Fibroblast of skin of scalp (primary cell): ENCODE data around the gene S100G.

Source experiments
- DNase-seq: peaks from one replicate; pipeline ENCODE4 v3.0.0-alpha.2; 2013

Gene S100G

GRCh38 chrX:16651391-16652024, 1.6 kb downstream of the S100G start:
- no peak for DNase-seq

GRCh38 chrX:16653424-16653823, 3.5 kb downstream of the S100G start:
- DNase-seq: peak; percentile 47

GRCh38 chrX:16654093-16654492, 4.1 kb downstream of the S100G start:
- DNase-seq: peak; percentile 50

- DNase-seq: peak; percentile 88
Measured at GRCh38 chrX:16658284-16658683, 8.3 kb downstream of the S100G start.

- DNase-seq: peak; percentile 48
Measured at GRCh38 chrX:16659321-16659720, 9.4 kb downstream of the S100G start.

- DNase-seq: no peak
Measured at GRCh38 chrX:16661495-16661894, 11.5 kb downstream of the S100G start.

- DNase-seq: no peak
Measured at GRCh38 chrX:16662402-16662801, 12.4 kb downstream of the S100G start.

- peak; percentile 68 for DNase-seq
Measured at GRCh38 chrX:16664074-16664473, 14.1 kb downstream of the S100G start.

GRCh38 chrX:16664626-16665025, 14.7 kb downstream of the S100G start:
- DNase-seq: no peak

GRCh38 chrX:16665089-16665488, 15.1 kb downstream of the S100G start:
- peak; percentile 83 for DNase-seq

GRCh38 chrX:16666541-16666940, 16.6 kb downstream of the S100G start:
- DNase-seq: peak; percentile 92

GRCh38 chrX:16671005-16671404, 21.0 kb downstream of the S100G start:
- peak; percentile 72 for DNase-seq

- no peak for DNase-seq
Measured at GRCh38 chrX:16678689-16679088, 28.7 kb downstream of the S100G start.

GRCh38 chrX:16683007-16683664, 33.2 kb downstream of the S100G start:
- DNase-seq: no peak

- peak; percentile 37 for DNase-seq
Measured at GRCh38 chrX:16687514-16687913, 37.6 kb downstream of the S100G start.

- peak; percentile 47 for DNase-seq
Measured at GRCh38 chrX:16695079-16695676, 45.2 kb downstream of the S100G start.

GRCh38 chrX:16696956-16697355, 47.0 kb downstream of the S100G start:
- no peak for DNase-seq

- DNase-seq: no peak
Measured at GRCh38 chrX:16699389-16699788, 49.4 kb downstream of the S100G start.

- no peak for DNase-seq
Measured at GRCh38 chrX:16700734-16701133, 50.8 kb downstream of the S100G start.

GRCh38 chrX:16702700-16703599, 53.0 kb downstream of the S100G start:
- no peak for DNase-seq
